ENCODE data around the gene PPTC7.

DNA sequence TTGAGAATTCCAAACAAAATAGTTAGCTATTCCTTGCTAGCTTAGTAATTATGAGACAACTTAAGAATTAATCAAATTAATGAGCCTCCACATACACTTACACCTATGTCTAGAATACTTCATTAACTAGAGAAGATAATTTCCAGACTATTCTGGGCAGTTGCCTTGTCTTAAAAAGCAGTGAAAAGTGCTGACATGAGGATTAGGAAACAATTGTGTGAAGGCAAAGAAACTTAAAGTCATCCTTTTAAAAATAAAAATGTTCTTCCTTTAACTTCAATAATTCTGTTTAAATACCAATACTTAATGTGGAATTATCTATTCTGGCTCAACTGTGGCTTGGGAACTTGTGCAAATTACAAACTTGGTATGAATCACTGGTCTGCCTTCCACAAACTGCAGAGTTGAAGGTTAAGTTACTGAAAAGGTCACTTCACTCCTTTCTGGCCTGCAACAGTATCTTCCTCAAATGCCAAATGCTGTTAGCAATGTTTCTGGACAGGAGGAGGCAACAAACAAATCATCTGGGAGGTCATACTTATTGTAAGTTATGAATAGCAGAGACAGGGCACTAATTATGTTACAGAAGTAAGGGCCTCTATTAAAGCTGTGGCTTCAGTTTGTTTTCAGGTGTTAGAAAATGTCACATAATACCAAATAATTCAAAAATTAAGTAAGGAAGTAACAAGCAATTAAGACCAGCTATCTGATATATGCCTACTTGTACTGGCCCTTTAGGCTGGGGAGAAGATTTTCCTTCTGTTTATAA is 19.2 kb downstream of the PPTC7 start:
- TF ChIP-seq CTCF (IDR thresholded peaks at IDR 0.05) (no peak), POLR2A (IDR thresholded peaks at IDR 0.05) (no peak)
